ENCODE data around the gene NOBOX. TPM values are rescaled to one million over a fixed set of nuclear protein-coding genes. Genes with fewer than 3 reads are reported as not detected.

The NOBOX gene
- polyA plus RNA-seq, 1 donor (not counting 4 experiments of a cell fraction or from before 2014, with no cell fraction given), result not detected

DNA sequence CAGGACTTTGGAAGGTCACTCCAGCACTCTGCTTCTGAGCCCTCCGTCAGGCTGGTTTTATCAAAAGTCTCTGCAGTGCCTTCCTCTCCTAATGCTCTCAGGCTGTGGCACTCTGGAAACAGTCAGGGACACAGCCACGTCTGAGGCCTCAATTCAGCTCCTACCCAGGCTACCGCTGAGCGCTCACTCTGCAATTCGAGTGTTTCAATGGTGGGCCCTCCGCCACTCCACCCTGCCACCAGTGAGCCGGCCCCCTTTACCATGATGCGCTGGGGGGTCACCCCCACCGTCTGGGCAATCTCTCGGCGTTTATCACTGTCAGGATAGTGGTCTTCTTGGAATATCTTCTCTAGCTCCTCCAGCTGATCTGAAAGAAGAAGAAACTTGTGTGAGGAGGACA, 3.5 kb downstream of the NOBOX start:
- FAIRE-seq (no peak), DNase-seq (ENCODE audit: low read depth, low spot score) (no peak)
- Histone ChIP-seq H3K27ac (ENCODE audit: control insufficient read depth, insufficient read depth, low read length) (no peak overlapping the region), H3K9me3 (ENCODE audit: control insufficient read depth, low read depth, low read length) (no peaks in the 10 kb centered on the region), H3K36me3 (ENCODE audit: control insufficient read depth in 2 of 2, extremely low read depth in 1 of 2, insufficient read depth in 2 of 2, low read length in 2 of 2) (no peaks in the 10 kb centered on the region), H3K9me1 (ENCODE audit: control insufficient read depth, extremely low read depth, insufficient read depth, low read length) (no peaks in the 10 kb centered on the region), H3K27me3 (ENCODE audit: control insufficient read depth, extremely low read depth, insufficient read depth, low read length) (no peaks in the 10 kb centered on the region), H4K20me1 (ENCODE audit: control insufficient read depth, extremely low read depth, insufficient read depth, low read length) (no peaks in the 10 kb centered on the region), H3K4me2 (ENCODE audit: control insufficient read depth, extremely low read depth, insufficient read depth, low read depth, low read length) (no peak overlapping the region), H2AFZ (ENCODE audit: control insufficient read depth, low read length) (no peak overlapping the region), H3K79me2 (ENCODE audit: control insufficient read depth, insufficient read depth, low read length) (no peaks in the 10 kb centered on the region), H3K4me3 (ENCODE audit: control insufficient read depth in 2 of 3, extremely low read depth in 1 of 3, insufficient read depth in 2 of 3, low read depth in 1 of 3, low read length in 3 of 3) (no peak overlapping the region), H3K4me1 (ENCODE audit: control insufficient read depth, extremely low read depth, insufficient read depth, low read length) (no peaks in the 10 kb centered on the region), H3K9ac (ENCODE audit: control insufficient read depth, extremely low read depth, insufficient read depth, low read length) (no peak overlapping the region)
- TF ChIP-seq EZH2 (IDR thresholded peaks at IDR 0.05; ENCODE audit: low read length), result no peak
- TF ChIP-seq CTCF (optimal IDR thresholded peaks at IDR 0.05 in 1 of 3, IDR thresholded peaks at IDR 0.05 in 1 of 3, conservative IDR thresholded peaks at IDR 0.05 in 1 of 3; ENCODE audit: extremely low read depth in 1 of 3, insufficient read depth in 2 of 3, low read length in 3 of 3), result no peak
- dilution Hi-C loops (cut with MboI; ENCODE audit: extremely low pct_ligation_motif_present, low sequenced_read_pairs), result no loop called here

DNA sequence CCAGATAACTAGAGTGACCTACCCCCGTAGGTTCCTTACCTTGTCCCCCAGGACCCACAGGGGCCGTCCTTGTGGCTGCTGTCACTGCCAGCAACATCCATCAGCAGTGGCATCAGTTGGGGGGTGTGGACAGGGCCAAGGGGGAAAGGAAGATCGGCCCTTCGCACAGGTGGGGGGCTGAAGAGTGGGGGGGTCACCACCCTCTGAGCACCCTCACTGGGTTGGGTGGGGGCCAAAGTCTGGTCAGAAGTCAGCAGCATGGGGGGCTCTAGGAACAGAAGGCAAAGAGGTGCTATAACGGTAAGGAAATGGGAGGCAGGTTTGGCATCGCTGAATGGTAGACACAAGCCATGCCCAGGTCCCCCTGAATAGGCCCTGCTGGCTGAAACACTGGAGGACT, 4.6 kb downstream of the NOBOX start:
- Histone ChIP-seq H3K27ac (ENCODE audit: control insufficient read depth, insufficient read depth, low read length) (no peak overlapping the region), H3K4me1 (ENCODE audit: control insufficient read depth, extremely low read depth, insufficient read depth, low read length) (no peaks in the 10 kb centered on the region), H3K27me3 (ENCODE audit: control insufficient read depth, extremely low read depth, insufficient read depth, low read length) (no peaks in the 10 kb centered on the region), H3K9ac (ENCODE audit: control insufficient read depth, extremely low read depth, insufficient read depth, low read length) (no peak overlapping the region), H3K4me2 (ENCODE audit: control insufficient read depth, extremely low read depth, insufficient read depth, low read depth, low read length) (no peak overlapping the region), H3K9me1 (ENCODE audit: control insufficient read depth, extremely low read depth, insufficient read depth, low read length) (no peaks in the 10 kb centered on the region), H2AFZ (ENCODE audit: control insufficient read depth, low read length) (no peak overlapping the region), H4K20me1 (ENCODE audit: control insufficient read depth, extremely low read depth, insufficient read depth, low read length) (no peaks in the 10 kb centered on the region), H3K9me3 (ENCODE audit: control insufficient read depth, low read depth, low read length) (no peaks in the 10 kb centered on the region), H3K36me3 (ENCODE audit: control insufficient read depth in 2 of 2, extremely low read depth in 1 of 2, insufficient read depth in 2 of 2, low read length in 2 of 2) (no peaks in the 10 kb centered on the region), H3K4me3 (ENCODE audit: control insufficient read depth in 2 of 3, extremely low read depth in 1 of 3, insufficient read depth in 2 of 3, low read depth in 1 of 3, low read length in 3 of 3) (no peak overlapping the region), H3K79me2 (ENCODE audit: control insufficient read depth, insufficient read depth, low read length) (no peaks in the 10 kb centered on the region)
- TF ChIP-seq EZH2 (IDR thresholded peaks at IDR 0.05; ENCODE audit: low read length), result no peak
- dilution Hi-C loops (cut with MboI; ENCODE audit: extremely low pct_ligation_motif_present, low sequenced_read_pairs), result no loop called here
- no peak for DNase-seq (ENCODE audit: low read depth, low spot score)
- no peak for FAIRE-seq

GRCh38 chr7:144398291-144398690, 5.2 kb downstream of the NOBOX start:
- Histone ChIP-seq H3K9me1 (ENCODE audit: control insufficient read depth, extremely low read depth, insufficient read depth, low read length) (no peaks in the 10 kb centered on the region), H3K4me3 (ENCODE audit: control insufficient read depth in 2 of 3, extremely low read depth in 1 of 3, insufficient read depth in 2 of 3, low read depth in 1 of 3, low read length in 3 of 3) (no peak overlapping the region), H3K9me3 (ENCODE audit: control insufficient read depth, low read depth, low read length) (no peaks in the 10 kb centered on the region), H2AFZ (ENCODE audit: control insufficient read depth, low read length) (no peak overlapping the region), H3K27me3 (ENCODE audit: control insufficient read depth, extremely low read depth, insufficient read depth, low read length) (no peaks in the 10 kb centered on the region), H4K20me1 (ENCODE audit: control insufficient read depth, extremely low read depth, insufficient read depth, low read length) (no peaks in the 10 kb centered on the region), H3K36me3 (ENCODE audit: control insufficient read depth in 2 of 2, extremely low read depth in 1 of 2, insufficient read depth in 2 of 2, low read length in 2 of 2) (no peaks in the 10 kb centered on the region), H3K9ac (ENCODE audit: control insufficient read depth, extremely low read depth, insufficient read depth, low read length) (no peak overlapping the region), H3K4me1 (ENCODE audit: control insufficient read depth, extremely low read depth, insufficient read depth, low read length) (no peaks in the 10 kb centered on the region), H3K4me2 (ENCODE audit: control insufficient read depth, extremely low read depth, insufficient read depth, low read depth, low read length) (no peak overlapping the region), H3K79me2 (ENCODE audit: control insufficient read depth, insufficient read depth, low read length) (no peaks in the 10 kb centered on the region), H3K27ac (ENCODE audit: control insufficient read depth, insufficient read depth, low read length) (no peak overlapping the region)
- dilution Hi-C loops (cut with MboI; ENCODE audit: extremely low pct_ligation_motif_present, low sequenced_read_pairs), result no loop called here
- FAIRE-seq, result no peak
- TF ChIP-seq EZH2 (IDR thresholded peaks at IDR 0.05; ENCODE audit: low read length), result no peak
- TF ChIP-seq CTCF (optimal IDR thresholded peaks at IDR 0.05 in 1 of 3, IDR thresholded peaks at IDR 0.05 in 1 of 3, conservative IDR thresholded peaks at IDR 0.05 in 1 of 3; ENCODE audit: extremely low read depth in 1 of 3, insufficient read depth in 2 of 3, low read length in 3 of 3), result no peak
- DNase-seq (ENCODE audit: low read depth, low spot score), result no peak
